ENCODE results near the gene NOVA2. TPM values are rescaled to one million over a fixed set of nuclear protein-coding genes. Genes with fewer than 3 reads are reported as not detected.
"Not testable (repeated sequence)": the region's sequence is repeated elsewhere in the genome, so short reads cannot be mapped to it uniquely, and the experiment has no call there.

NOVA2 gene
- total RNA-seq, 1 donor from 2014 or later: 5.1 TPM

- DNase-seq (ENCODE audit: low read depth in 2 of 2): not testable (repeated sequence)
Observed at GRCh38 chr19:45895983-45896599, 77.6 kb downstream of the NOVA2 start.

GRCh38 chr19:45895519-45895972 is 78.1 kb downstream of the NOVA2 start:
- DNase-seq (ENCODE audit: low read depth in 2 of 2): no peak

GRCh38 chr19:45890877-45891276 is 82.8 kb downstream of the NOVA2 start:
- no peak for DNase-seq (ENCODE audit: low read depth in 2 of 2)

DNA sequence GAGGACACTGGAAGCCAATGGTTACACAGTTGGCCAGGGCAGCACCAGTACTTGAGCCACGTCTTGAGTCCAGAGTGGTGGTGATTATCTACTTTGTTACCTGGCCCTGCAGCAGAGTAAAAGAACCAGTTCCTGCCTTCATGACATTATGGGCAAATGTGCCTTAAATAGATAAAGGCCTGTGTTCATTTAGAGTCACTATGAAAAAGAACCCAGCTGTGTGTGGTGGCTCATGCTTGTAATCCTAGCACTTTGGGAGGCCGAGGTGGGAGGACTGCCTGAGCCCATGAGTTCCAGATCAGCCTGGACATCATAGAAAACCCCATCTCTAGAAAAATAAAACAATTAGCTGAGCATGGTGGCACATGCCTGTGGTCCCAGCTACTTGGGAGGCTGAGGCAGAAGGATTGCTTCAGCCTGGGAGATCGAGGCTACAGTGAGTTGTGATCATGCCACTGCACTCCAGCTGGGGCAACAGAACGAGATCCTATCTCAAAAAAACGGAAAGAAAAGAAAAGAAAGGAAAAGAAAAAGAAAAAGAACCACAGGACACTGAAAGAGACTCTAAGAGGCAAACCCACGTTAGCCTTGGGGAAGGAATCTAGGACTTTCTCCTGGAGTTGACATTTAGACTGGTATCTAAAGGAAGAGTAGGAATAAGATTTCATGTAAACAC is 84.3 kb downstream of the NOVA2 start:
- no peak for DNase-seq (ENCODE audit: low read depth in 2 of 2)

GRCh38 chr19:45887200-45887710 is 86.4 kb downstream of the NOVA2 start:
- no peak for DNase-seq (ENCODE audit: low read depth in 2 of 2)

DNA sequence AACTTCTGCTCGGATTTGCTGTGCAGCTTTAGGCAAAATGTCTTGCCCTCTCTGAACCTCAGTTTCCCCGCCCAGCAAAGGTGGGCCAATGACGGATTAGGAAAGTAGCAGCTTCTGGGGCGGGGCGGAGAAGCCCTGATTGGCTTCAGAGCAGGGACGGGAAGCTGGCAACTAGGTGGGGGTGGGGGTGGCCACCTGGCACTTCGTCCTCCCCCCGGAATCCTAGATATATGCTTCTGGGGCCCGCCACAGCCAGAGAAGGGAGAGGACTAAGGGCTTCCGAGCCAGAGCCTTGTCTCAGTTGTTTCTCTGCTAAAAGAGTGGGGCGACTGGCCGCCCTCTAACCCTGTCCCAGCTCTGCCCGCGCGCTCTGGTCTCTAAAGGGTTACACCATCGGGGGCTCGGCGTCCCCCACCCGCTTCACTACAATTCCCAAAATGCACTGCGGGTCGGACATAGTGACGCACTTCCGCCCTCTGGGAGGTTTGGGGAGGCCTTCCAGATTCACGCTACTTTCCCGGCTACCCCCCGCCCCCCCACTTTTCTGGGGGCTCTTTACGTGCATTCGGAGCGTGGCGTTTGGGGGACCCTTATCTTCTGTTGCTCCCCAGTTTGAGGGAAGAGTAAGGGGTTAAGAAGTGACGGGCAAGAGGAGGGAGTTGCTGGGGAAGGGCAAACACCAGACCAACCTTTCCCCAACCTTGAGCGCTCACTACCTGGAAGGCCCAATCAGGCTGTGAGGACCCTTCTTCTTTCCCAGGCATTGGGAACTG is 87.1 kb downstream of the NOVA2 start:
- peak; percentile 87 to 93 for DNase-seq (ENCODE audit: low read depth in 2 of 2)

- DNase-seq (ENCODE audit: low read depth in 2 of 2): peak; percentile 81 to 95
Observed at GRCh38 chr19:45885556-45886426, 87.9 kb downstream of the NOVA2 start, which contains the start of gene IRF2BP1. Gene IRF2BP1 (minus strand): TSS chr19:45886141. CDS start chr19:45885774, 367 bp downstream.

- DNase-seq (ENCODE audit: low read depth in 2 of 2): no peak
Observed at GRCh38 chr19:45884682-45885555, 88.7 kb downstream of the NOVA2 start.

GRCh38 chr19:45883881-45884681 is 89.6 kb downstream of the NOVA2 start:
- DNase-seq (ENCODE audit: low read depth in 2 of 2): no peak

Other genes with a start within 250 kb of the NOVA2 start
- 3.2 and 5.4 TPM in 2 replicates for gene FBXO46, start 243.0 kb downstream of the NOVA2 start, total RNA-seq
- not detected in 2 replicates for gene MEIOSIN, start 240.4 kb downstream of the NOVA2 start, total RNA-seq
- gene SIX5, start 204.6 kb downstream of the NOVA2 start, total RNA-seq: 4.0 and 5.4 TPM in 2 replicates
- 5.0 and 8.0 TPM in 2 replicates for gene DMPK, start 191.4 kb downstream of the NOVA2 start, total RNA-seq
- 15.8 and 22.3 TPM in 2 replicates for gene DMWD, start 181.0 kb downstream of the NOVA2 start, total RNA-seq
- gene RSPH6A, start 158.6 kb downstream of the NOVA2 start, total RNA-seq: under 0.01 TPM in 2 replicates
- 22.1 and 35.3 TPM in 2 replicates for gene SYMPK, start 110.7 kb downstream of the NOVA2 start, total RNA-seq
- 0.13 TPM in 1 of 2 replicates, not detected in the other for gene FOXA3, start 109.5 kb downstream of the NOVA2 start, total RNA-seq
- 14.9 and 24.5 TPM in 2 replicates for gene IRF2BP1, start 87.7 kb downstream of the NOVA2 start, total RNA-seq
- 0.64 and 1.8 TPM in 2 replicates for gene MYPOP, start 71.3 kb downstream of the NOVA2 start, total RNA-seq
- not detected in 2 replicates for gene NANOS2, start 59.1 kb downstream of the NOVA2 start, total RNA-seq
- 4.6 and 5.2 TPM in 2 replicates for gene CCDC61, start 21.6 kb upstream of the NOVA2 start, total RNA-seq
- gene PGLYRP1, start 49.2 kb upstream of the NOVA2 start, total RNA-seq: not detected in 2 replicates
- not detected in 2 replicates for gene IGFL4, start 67.1 kb upstream of the NOVA2 start, total RNA-seq
- gene IGFL3, start 150.8 kb upstream of the NOVA2 start, total RNA-seq: not detected in 2 replicates
- gene IGFL2, start 174.4 kb upstream of the NOVA2 start, total RNA-seq: not detected in 2 replicates

Measured in dermis microvascular lymphatic vessel endothelial cell (primary cell).